K562 (cell line): Measurements from ENCODE around the gene ANGEL2. TPM values are rescaled to one million over a fixed set of nuclear protein-coding genes. Genes with fewer than 3 reads are reported as not detected.

ENCODE experiments used
- ATF1 ChIP-seq, 2 experiments: fragments of 450-650 bp in 1 of 2; IDR thresholded peaks; 2 replicates each; pipeline ENCODE4 v1.6.1; 2016; ENCODE audit warnings: missing compliant biosample characterization in 1 of 2, missing genetic modification characterization in 1 of 2
- BDP1 ChIP-seq: IDR thresholded peaks from 3 replicates; pipeline ENCODE4 v1.6.1; 2011; ENCODE audit not compliant: insufficient read length, insufficient read depth
- CC2D1A ChIP-seq: fragments of 450-650 bp; IDR thresholded peaks from 2 replicates; pipeline ENCODE4 v1.6.1; 2017; ENCODE audit warnings: mild to moderate bottlenecking
- CEBPB ChIP-seq: fragments of 450-650 bp; IDR thresholded peaks from 2 replicates; pipeline ENCODE4 v1.6.1; 2016; ENCODE audit warnings: missing genetic modification characterization, missing compliant biosample characterization
- LEF1 ChIP-seq: fragments of 450-650 bp; IDR thresholded peaks from 2 replicates; pipeline ENCODE4 v1.6.1; 2016; ENCODE audit warnings: mild to moderate bottlenecking
- PML ChIP-seq: IDR thresholded peaks from 2 replicates; pipeline ENCODE4 v1.6.1; 2012; ENCODE audit warnings: low read length, inconsistent platforms
- POLR2G ChIP-seq: fragments of 200-400 bp; formaldehyde crosslinking; IDR thresholded peaks from 2 replicates; pipeline ENCODE4 v1.6.1; 2017; ENCODE audit warnings: low read depth, mild to moderate bottlenecking, antibody characterized with exemption, low read length, moderate library complexity
- PURB ChIP-seq: sonication (generic); formaldehyde crosslinking; IDR thresholded peaks from 2 replicates; pipeline ENCODE4 v1.9.0; 2021; ENCODE audit warnings: low read depth, mild to moderate bottlenecking, missing genetic modification reagents
- SMAD3 ChIP-seq: fragments of 450-650 bp; formaldehyde crosslinking; conservative IDR thresholded peaks from 2 replicates; pipeline ENCODE4 v1.4.0; 2020; ENCODE audit warnings: mild to moderate bottlenecking
- SREBF2 ChIP-seq: sonication (generic); formaldehyde crosslinking; IDR thresholded peaks from 2 replicates; pipeline ENCODE4 v1.4.0; 2020; ENCODE audit warnings: mild to moderate bottlenecking, missing genetic modification reagents
- SRSF7 ChIP-seq: fragments of 200-400 bp; formaldehyde crosslinking; optimal IDR thresholded peaks from 2 replicates; pipeline ENCODE3; 2017; ENCODE audit warnings: mild to moderate bottlenecking, low read depth, low read length
- TAF1 ChIP-seq: IDR thresholded peaks from 2 replicates; pipeline ENCODE4 v1.6.1; 2011; ENCODE audit warnings: mild to moderate bottlenecking, low read length, moderate library complexity; ENCODE audit not compliant: insufficient read depth, control insufficient read depth, severe bottlenecking; ENCODE audit errors: extremely low read depth
- ZKSCAN8 ChIP-seq: fragments of 200-800 bp; sonication (Bioruptor generic); IDR thresholded peaks from 2 replicates; pipeline ENCODE4 v1.6.1; 2016; ENCODE audit warnings: missing genetic modification characterization, missing compliant biosample characterization
- ZNF143 ChIP-seq: sonication (generic); formaldehyde crosslinking; IDR thresholded peaks from 2 replicates; pipeline ENCODE4 v1.9.0; 2022; ENCODE audit warnings: mild to moderate bottlenecking, missing genetic modification reagents
- ZNF239 ChIP-seq: fragments of 250-450 bp; sonication (Bioruptor Pico); IDR thresholded peaks from 2 replicates; pipeline ENCODE4 v1.4.0; 2020; ENCODE audit warnings: mild to moderate bottlenecking
- ZNF445 ChIP-seq: fragments of 250-450 bp; sonication (Bioruptor Pico); IDR thresholded peaks from 2 replicates; pipeline ENCODE4 v1.4.0; 2020; ENCODE audit warnings: low read depth, mild to moderate bottlenecking, moderate library complexity
- polyA plus RNA-seq, 8 experiments: library from polyadenylated mRNA; depleted of rRNA in 4 of 8; stranded (reverse) in 5 of 8; unstranded in 3 of 8; fragments of >200 nt; fragmentation: Nextera tagmentation in 2 of 8; fragmentation: Illumina TruSeq in 1 of 8; extraction: Ambion mirVana in 2 of 8; extraction: Trizol in 1 of 8; gene quantifications; 2 replicates each; pipeline versions ENCODE4 v1.2.1 to v1.2.3, GENCODE V29; 2011 to 2014; ENCODE audit warnings: inconsistent platforms in 1 of 8, missing spikeins in 1 of 8
- total RNA-seq, 7 experiments: library from RNA; depleted of rRNA in 6 of 7; stranded (reverse); fragments of >200 nt in 6 of 7; fragmentation: Illumina TruSeq in 2 of 7; extraction: Trizol in 2 of 7; gene quantifications; 2 replicates each; pipeline versions ENCODE4 v1.2.1 to v1.2.3, GENCODE V29; 2011 to 2021; ENCODE audit warnings: low replicate concordance in 1 of 7
- TF ChIP-seq, protein P1 (sequence below): fragments of 450-650 bp; IDR thresholded peaks from 2 replicates; pipeline ENCODE4 v1.6.1; 2017; ENCODE audit warnings: antibody characterized with exemption
- TF ChIP-seq, protein P2 (sequence below): fragments of 450-650 bp; IDR thresholded peaks from 2 replicates; pipeline ENCODE4 v1.6.1; 2017; ENCODE audit warnings: mild to moderate bottlenecking, moderate library complexity
- TF ChIP-seq, protein P3 (sequence below): fragments of 250-450 bp; sonication (Bioruptor Pico); IDR thresholded peaks from 2 replicates; pipeline ENCODE4 v1.4.0; 2020
- TF ChIP-seq, protein P4 (sequence below): sonication (generic); formaldehyde crosslinking; IDR thresholded peaks from 2 replicates; pipeline ENCODE4 v1.8.1; 2022; ENCODE audit warnings: missing genetic modification reagents
- TF ChIP-seq, protein P5 (sequence below): IDR thresholded peaks from 2 replicates; pipeline ENCODE4 v1.6.1; 2014; ENCODE audit warnings: antibody characterized with exemption

Gene ANGEL2
- total and polyA plus RNA-seq, 9 of the 15 experiments (the other 6 are each of a cell fraction or from before 2014, with no cell fraction given): 6.8 to 34.6 (median 26.2) TPM

DNA sequence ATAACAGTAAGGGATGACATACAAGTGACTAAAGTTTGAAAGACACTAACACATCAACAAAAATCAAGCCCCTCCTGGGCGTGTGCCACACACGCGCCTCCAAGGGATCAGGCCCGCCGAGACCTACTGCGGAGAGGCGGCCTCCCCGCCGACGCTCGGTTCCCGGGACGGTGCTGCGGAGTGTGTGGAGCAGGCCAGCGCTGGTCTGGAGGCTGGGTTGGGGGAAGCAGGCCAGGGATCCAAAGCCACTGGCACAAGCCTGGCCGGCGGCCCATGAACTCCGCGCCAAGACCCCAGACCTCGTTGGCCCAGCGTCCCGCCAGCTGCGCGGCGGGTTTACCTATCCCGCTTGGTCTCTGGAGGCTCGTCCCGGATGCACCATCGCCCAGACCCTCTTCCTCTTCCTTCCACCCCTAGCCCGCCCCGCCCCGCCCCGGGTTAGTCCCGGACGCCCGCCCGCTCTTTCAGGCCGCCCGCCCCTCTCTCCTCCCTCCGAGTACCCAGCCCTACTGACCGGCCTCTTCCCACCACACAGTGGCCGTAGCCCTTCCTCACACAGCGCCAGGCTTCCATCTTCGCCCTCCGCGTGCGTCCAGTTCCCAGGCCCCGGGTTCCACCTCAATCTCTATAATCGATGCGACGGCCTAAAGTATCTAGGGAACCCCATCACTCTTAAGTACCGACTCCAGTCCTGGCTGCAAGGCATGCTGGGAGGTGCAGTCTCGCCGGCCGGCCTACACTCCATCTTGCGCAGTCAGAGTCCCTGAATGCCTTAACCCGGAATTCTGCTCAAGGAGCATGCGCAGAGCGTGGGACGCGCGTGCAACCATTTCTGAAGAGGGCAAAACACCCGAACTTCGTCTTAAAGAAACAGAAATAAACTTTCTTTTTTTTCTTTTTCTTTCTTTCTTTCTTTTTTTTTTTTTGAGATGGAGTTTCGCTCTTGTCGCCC lies at the start of gene ANGEL2 (continued):
- TF ChIP-seq ZNF445 (CRISPR knock-in tag) (no peak), POLR2G (peak; percentile 86), ZNF239 (CRISPR knock-in tag) (no peak; the same call in 1 of the 2 replicates), SMAD3 (CRISPR knock-in tag) (0 out of 2 replicates have a peak, but pooled peaks have one; percentile 42), LEF1 (no peak), CEBPB (tag) (peak; percentile 69), PURB (CRISPR knock-in tag) (no peak), CC2D1A (no peak), TAF1 (peak; percentile 70), ATF1 (CRISPR knock-in tag; IDR thresholded peaks at IDR 0.05) (no peak), ATF1 (tag; IDR thresholded peaks at IDR 0.05) (peak; percentile 79), SRSF7 (no peak), ZKSCAN8 (CRISPR knock-in tag) (no peak), SREBF2 (CRISPR knock-in tag) (no peak), PML (peak; percentile 47; the same call in 1 of the 2 replicates), BDP1 (no peak), ZNF143 (CRISPR knock-in tag) (peak; percentile 86)
- TF ChIP-seq, protein P1, sequence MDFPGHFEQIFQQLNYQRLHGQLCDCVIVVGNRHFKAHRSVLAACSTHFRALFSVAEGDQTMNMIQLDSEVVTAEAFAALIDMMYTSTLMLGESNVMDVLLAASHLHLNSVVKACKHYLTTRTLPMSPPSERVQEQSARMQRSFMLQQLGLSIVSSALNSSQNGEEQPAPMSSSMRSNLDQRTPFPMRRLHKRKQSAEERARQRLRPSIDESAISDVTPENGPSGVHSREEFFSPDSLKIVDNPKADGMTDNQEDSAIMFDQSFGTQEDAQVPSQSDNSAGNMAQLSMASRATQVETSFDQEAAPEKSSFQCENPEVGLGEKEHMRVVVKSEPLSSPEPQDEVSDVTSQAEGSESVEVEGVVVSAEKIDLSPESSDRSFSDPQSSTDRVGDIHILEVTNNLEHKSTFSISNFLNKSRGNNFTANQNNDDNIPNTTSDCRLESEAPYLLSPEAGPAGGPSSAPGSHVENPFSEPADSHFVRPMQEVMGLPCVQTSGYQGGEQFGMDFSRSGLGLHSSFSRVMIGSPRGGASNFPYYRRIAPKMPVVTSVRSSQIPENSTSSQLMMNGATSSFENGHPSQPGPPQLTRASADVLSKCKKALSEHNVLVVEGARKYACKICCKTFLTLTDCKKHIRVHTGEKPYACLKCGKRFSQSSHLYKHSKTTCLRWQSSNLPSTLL: no peak
- TF ChIP-seq, protein P2, sequence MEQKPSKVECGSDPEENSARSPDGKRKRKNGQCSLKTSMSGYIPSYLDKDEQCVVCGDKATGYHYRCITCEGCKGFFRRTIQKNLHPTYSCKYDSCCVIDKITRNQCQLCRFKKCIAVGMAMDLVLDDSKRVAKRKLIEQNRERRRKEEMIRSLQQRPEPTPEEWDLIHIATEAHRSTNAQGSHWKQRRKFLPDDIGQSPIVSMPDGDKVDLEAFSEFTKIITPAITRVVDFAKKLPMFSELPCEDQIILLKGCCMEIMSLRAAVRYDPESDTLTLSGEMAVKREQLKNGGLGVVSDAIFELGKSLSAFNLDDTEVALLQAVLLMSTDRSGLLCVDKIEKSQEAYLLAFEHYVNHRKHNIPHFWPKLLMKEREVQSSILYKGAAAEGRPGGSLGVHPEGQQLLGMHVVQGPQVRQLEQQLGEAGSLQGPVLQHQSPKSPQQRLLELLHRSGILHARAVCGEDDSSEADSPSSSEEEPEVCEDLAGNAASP: no peak
- TF ChIP-seq, protein P3, sequence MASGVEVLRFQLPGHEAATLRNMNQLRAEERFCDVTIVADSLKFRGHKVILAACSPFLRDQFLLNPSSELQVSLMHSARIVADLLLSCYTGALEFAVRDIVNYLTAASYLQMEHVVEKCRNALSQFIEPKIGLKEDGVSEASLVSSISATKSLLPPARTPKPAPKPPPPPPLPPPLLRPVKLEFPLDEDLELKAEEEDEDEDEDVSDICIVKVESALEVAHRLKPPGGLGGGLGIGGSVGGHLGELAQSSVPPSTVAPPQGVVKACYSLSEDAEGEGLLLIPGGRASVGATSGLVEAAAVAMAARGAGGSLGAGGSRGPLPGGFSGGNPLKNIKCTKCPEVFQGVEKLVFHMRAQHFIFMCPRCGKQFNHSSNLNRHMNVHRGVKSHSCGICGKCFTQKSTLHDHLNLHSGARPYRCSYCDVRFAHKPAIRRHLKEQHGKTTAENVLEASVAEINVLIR: 0 out of 2 replicates have a peak, but pooled peaks have one; percentile 29
- TF ChIP-seq, protein P4, sequence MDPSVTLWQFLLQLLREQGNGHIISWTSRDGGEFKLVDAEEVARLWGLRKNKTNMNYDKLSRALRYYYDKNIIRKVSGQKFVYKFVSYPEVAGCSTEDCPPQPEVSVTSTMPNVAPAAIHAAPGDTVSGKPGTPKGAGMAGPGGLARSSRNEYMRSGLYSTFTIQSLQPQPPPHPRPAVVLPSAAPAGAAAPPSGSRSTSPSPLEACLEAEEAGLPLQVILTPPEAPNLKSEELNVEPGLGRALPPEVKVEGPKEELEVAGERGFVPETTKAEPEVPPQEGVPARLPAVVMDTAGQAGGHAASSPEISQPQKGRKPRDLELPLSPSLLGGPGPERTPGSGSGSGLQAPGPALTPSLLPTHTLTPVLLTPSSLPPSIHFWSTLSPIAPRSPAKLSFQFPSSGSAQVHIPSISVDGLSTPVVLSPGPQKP: no peak
- TF ChIP-seq, protein P5, sequence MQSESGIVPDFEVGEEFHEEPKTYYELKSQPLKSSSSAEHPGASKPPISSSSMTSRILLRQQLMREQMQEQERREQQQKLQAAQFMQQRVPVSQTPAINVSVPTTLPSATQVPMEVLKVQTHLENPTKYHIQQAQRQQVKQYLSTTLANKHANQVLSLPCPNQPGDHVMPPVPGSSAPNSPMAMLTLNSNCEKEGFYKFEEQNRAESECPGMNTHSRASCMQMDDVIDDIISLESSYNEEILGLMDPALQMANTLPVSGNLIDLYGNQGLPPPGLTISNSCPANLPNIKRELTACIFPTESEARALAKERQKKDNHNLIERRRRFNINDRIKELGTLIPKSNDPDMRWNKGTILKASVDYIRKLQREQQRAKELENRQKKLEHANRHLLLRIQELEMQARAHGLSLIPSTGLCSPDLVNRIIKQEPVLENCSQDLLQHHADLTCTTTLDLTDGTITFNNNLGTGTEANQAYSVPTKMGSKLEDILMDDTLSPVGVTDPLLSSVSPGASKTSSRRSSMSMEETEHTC: 0 out of 2 replicates have a peak, but pooled peaks have one; percentile 23
